Erythroblast (primary cell): Measurements from ENCODE around the gene TCF12.

Experiments
- GATA1 ChIP-seq: IDR thresholded peaks from 2 replicates; pipeline ENCODE4 v1.6.1; 2011; ENCODE audit warnings: low read depth, mild to moderate bottlenecking, control low read depth, low read length, moderate library complexity
- POLR2A ChIP-seq: IDR thresholded peaks from 2 replicates; pipeline ENCODE4 v1.6.1; 2011; ENCODE audit warnings: mild to moderate bottlenecking, low read length

- no peak for TF ChIP-seq POLR2A
- TF ChIP-seq GATA1 = no peak
These were observed 308.7 kb downstream of the TCF12 start for GRCh38 chr15:57227166-57227565.
